Measurements from ENCODE around the gene TAF10. TPM values are rescaled to one million over a fixed set of nuclear protein-coding genes. Genes with fewer than 3 reads are reported as not detected.

TAF10 gene
- total RNA-seq, 3 donors from 2014 or later: 84.0 to 135 (median 115) TPM

- H3K36me3 ChIP-seq (ENCODE audit: low read depth): no peaks in the 10 kb centered on the region
- H3K9me3 ChIP-seq: no peaks in the 10 kb centered on the region
- no peaks in the 10 kb centered on the region for H3K4me1 ChIP-seq (ENCODE audit: low read depth)
- no peak overlapping the region for H3K4me3 ChIP-seq
- ATAC-seq (peak; percentile 31), DNase-seq (peak in 1 of 3 donors; percentile 31)
- no peak for TF ChIP-seq CTCF (IDR thresholded peaks at IDR 0.05)
- intact Hi-C loops (cut with DNase I, micrococcal nuclease): no loop called here
Measured at GRCh38 chr11:6568191-6568918, 43.7 kb downstream of the TAF10 start.

- intact Hi-C loops (cut with DNase I, micrococcal nuclease): no loop called here
- TF ChIP-seq CTCF (IDR thresholded peaks at IDR 0.05): no peak
- Histone ChIP-seq H3K4me3 (no peak overlapping the region), H3K9me3 (no peaks in the 10 kb centered on the region), H3K36me3 (ENCODE audit: low read depth) (no peaks in the 10 kb centered on the region), H3K4me1 (ENCODE audit: low read depth) (no peaks in the 10 kb centered on the region)
- ATAC-seq (no peak), DNase-seq (no peak)
Measured at GRCh38 chr11:6567371-6567745, 44.7 kb downstream of the TAF10 start.

GRCh38 chr11:6566704-6567370, 45.2 kb downstream of the TAF10 start:
- H3K36me3 ChIP-seq (ENCODE audit: low read depth): no peaks in the 10 kb centered on the region
- no peak overlapping the region for H3K4me3 ChIP-seq
- H3K9me3 ChIP-seq: no peaks in the 10 kb centered on the region
- ATAC-seq (no peak), DNase-seq (no peak)
- no peak for TF ChIP-seq CTCF (IDR thresholded peaks at IDR 0.05)
- intact Hi-C loops (cut with DNase I, micrococcal nuclease): no loop called here
- H3K4me1 ChIP-seq (ENCODE audit: low read depth): no peaks in the 10 kb centered on the region

GRCh38 chr11:6565988-6566703, 45.9 kb downstream of the TAF10 start:
- no peaks in the 10 kb centered on the region for H3K36me3 ChIP-seq (ENCODE audit: low read depth)
- no peak for ATAC-seq
- H3K4me3 ChIP-seq: no peak overlapping the region
- DNase-seq: no peak
- intact Hi-C loops (cut with DNase I, micrococcal nuclease): no loop called here
- no peak for TF ChIP-seq CTCF (IDR thresholded peaks at IDR 0.05)
- H3K9me3 ChIP-seq: no peaks in the 10 kb centered on the region
- H3K4me1 ChIP-seq (ENCODE audit: low read depth): no peaks in the 10 kb centered on the region

- Histone ChIP-seq H3K9me3 (no peaks in the 10 kb centered on the region), H3K4me1 (ENCODE audit: low read depth) (no peaks in the 10 kb centered on the region), H3K4me3 (no peak overlapping the region), H3K36me3 (ENCODE audit: low read depth) (no peaks in the 10 kb centered on the region)
- no peak for TF ChIP-seq CTCF (IDR thresholded peaks at IDR 0.05)
- DNase-seq (no peak), ATAC-seq (no peak)
- intact Hi-C loops (cut with DNase I, micrococcal nuclease): no loop called here
Measured at GRCh38 chr11:6565325-6565724, 46.7 kb downstream of the TAF10 start.

All from mucosa of descending colon (tissue), 3 donors.